GM12878 (cell line): ENCODE results near the gene ARID5B.

ENCODE experiments used
- CHD4 ChIP-seq: fragments of 200-600 bp; sonication (generic); IDR thresholded peaks from 2 replicates; pipeline ENCODE4 v1.6.1; 2016; ENCODE audit warnings: mild to moderate bottlenecking
- CREM ChIP-seq: IDR thresholded peaks from 2 replicates; pipeline ENCODE4 v1.6.1; 2014; ENCODE audit warnings: antibody characterized with exemption, low read depth
- CTCF ChIP-seq, 3 experiments: IDR thresholded peaks in 2 of 3; conservative IDR thresholded peaks in 1 of 3; 2 replicates each; pipeline ENCODE4 v1.5.1; 2011; ENCODE audit warnings: low read depth in 3 of 3, low read length in 3 of 3, mild to moderate bottlenecking in 3 of 3, control low read depth in 2 of 3, moderate library complexity in 2 of 3, inconsistent platforms in 1 of 3, mixed read lengths in 1 of 3; ENCODE audit not compliant: control insufficient read depth in 2 of 3, insufficient read depth in 1 of 3; ENCODE audit errors: extremely low read depth in 1 of 3
- ELK1 ChIP-seq: IDR thresholded peaks from 2 replicates; pipeline ENCODE4 v1.6.1; 2012; ENCODE audit warnings: low read depth, low read length, improper control_type of control experiment
- HCFC1 ChIP-seq: fragments of 150-350 bp; IDR thresholded peaks from 2 replicates; pipeline ENCODE4 v1.6.1; 2014; ENCODE audit warnings: low read length
- MAX ChIP-seq: IDR thresholded peaks from 2 replicates; pipeline ENCODE4 v1.6.1; 2012; ENCODE audit warnings: low read depth, low read length, improper control_type of control experiment
- PAX5 ChIP-seq: IDR thresholded peaks from 2 replicates; pipeline ENCODE4 v1.6.1; 2011; ENCODE audit warnings: low read depth, low read length, borderline replicate concordance
- POLR2A ChIP-seq: IDR thresholded peaks from 2 replicates; pipeline ENCODE4 v1.6.1; 2011; ENCODE audit warnings: low read depth, mild to moderate bottlenecking, low read length
- SP1 ChIP-seq: IDR thresholded peaks from one replicate; pipeline ENCODE4 v1.6.1; 2011; ENCODE audit warnings: low read depth, low read length
- SRF ChIP-seq, 2 experiments: IDR thresholded peaks; 2 replicates each; pipeline ENCODE4 v1.6.1; 2011; ENCODE audit warnings: low read depth in 2 of 2, low read length in 2 of 2, mild to moderate bottlenecking in 1 of 2, moderate library complexity in 1 of 2
- USF2 ChIP-seq: IDR thresholded peaks from 2 replicates; pipeline ENCODE4 v1.6.1; 2011; ENCODE audit warnings: low read depth, low read length, improper control_type of control experiment, borderline replicate concordance
- ZBTB4 ChIP-seq: fragments of 450-650 bp; formaldehyde crosslinking; IDR thresholded peaks from 2 replicates; pipeline ENCODE4 v1.4.0; 2022; ENCODE audit warnings: mild to moderate bottlenecking, moderate library complexity

- TF ChIP-seq CHD4 (no peak), SRF (IDR thresholded peaks at IDR 0.05; ENCODE audit: low read depth in 2 of 2, low read length in 2 of 2) (no peak), SP1 (no peak), USF2 (no peak), HCFC1 (no peak), ELK1 (no peak), POLR2A (no peak), CTCF (IDR thresholded peaks at IDR 0.05 in 2 of 3, conservative IDR thresholded peaks at IDR 0.05 in 1 of 3; ENCODE audit: control insufficient read depth in 2 of 3, extremely low read depth in 1 of 3, insufficient read depth in 1 of 3, low read depth in 3 of 3, low read length in 3 of 3) (no peak), ZBTB4 (CRISPR knock-in tag) (no peak), CREM (no peak), PAX5 (no peak), MAX (no peak)
Observed at GRCh38 chr10:62037890-62038608, 136.6 kb downstream of the ARID5B start.
